GM21737 (cell line): ENCODE measurements around the gene KCNJ9.
"Not testable (repeated sequence)": the region's sequence is repeated elsewhere in the genome, so short reads cannot be mapped to it uniquely, and the experiment has no call there.

Experiments
- ATAC-seq: cut with Tn5 transposase; IDR thresholded peaks from one replicate; pipeline ENCODE4 v1.9.1; 2021; ENCODE audit warnings: mild to moderate bottlenecking, moderate library complexity; ENCODE audit not compliant: unreplicated experiment

Gene KCNJ9

DNA sequence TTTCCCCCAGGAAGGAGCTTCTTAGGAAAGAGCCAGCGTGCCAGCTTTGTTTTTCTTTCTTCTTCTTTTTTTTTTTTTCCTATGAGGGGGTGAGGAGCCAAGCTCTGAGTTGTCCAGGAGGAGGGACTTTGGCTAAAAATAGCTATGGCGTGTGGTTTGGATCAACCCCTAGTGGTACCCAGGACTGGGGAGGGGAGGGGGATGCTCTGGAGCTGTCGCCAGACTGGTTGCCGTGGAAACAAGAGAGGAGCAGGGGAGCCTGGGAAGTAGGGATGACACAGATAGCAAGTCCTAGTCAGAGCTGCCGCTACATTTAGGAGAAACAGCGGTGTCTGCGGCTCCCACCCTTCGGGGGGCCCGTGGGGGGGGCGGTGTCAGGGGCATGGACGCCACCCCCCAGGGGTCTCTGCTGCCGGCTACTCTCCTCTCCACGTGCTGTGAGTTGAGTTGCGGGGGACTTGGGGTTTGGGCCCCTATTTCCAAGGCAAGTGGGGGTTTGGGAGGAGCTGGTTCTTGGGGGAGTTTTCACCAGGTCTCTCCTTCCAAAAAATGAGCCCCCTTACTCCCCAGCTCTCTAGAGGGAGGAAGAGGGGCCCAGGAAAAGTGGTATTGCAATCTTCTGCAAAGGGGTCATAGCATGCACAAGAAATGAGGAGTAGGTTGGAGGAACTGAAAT is at the start of gene KCNJ9:
TSS of gene KCNJ9 (plus strand) at position 278 of the 676 bp plus-strand sequence. CDS start 2,493 bp downstream, outside the sequence.
- no peak for ATAC-seq

DNA sequence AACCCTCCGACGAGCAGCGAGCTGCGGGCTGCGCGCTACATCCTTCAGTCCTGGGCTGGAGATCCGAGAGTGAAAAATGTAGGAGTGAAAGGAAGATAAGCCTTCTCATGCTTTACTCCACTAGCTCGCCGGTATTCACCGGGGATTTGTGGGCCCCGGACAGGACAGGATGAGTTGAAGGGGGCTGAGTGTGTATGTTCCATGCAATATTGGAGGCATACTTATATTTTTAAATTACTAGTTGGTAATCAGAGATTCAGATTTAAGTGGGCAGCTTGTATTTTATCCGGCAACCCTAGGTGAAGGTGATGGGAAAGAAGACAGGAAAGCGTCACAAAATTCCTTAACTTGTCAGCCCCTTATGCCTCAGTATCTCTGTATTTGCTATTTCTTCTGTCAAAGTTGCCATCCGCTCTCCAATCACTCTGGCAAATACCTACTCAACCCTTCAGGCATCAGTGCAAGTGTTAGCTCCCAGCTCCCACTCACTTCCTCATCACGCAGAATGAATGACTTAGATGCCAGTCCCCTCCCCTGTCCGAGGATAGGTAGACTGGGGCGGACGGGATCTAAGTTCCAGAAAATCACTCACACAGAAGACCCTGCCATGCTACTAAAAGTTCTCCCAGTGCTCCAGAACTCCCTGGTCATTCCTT is 49.0 kb upstream of the KCNJ9 start:
- no peak for ATAC-seq

DNA sequence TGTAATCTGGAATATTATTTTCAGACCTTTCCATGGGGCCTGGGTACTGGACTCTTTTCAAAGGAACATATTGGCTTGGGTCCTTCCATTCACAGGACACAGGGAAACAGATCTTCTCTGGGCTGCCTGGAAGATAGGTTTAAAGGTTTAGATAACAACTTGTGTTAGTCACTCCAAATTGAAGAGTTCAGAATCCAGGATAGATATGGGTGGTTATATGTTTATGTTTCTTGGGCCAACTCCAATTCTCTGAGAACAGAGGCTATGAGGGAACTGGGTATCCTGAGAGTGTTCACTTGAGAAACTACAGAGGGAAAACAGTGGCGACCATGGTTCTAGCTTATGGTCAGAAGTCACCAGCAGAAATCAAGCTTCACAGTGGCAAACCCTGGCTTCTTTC is 40.9 kb upstream of the KCNJ9 start:
- no peak for ATAC-seq

GRCh38 chr1:160043543-160043942 is 37.8 kb upstream of the KCNJ9 start:
- no peak for ATAC-seq

- ATAC-seq = no peak
Observed at GRCh38 chr1:160045653-160046052, 35.7 kb upstream of the KCNJ9 start.

DNA sequence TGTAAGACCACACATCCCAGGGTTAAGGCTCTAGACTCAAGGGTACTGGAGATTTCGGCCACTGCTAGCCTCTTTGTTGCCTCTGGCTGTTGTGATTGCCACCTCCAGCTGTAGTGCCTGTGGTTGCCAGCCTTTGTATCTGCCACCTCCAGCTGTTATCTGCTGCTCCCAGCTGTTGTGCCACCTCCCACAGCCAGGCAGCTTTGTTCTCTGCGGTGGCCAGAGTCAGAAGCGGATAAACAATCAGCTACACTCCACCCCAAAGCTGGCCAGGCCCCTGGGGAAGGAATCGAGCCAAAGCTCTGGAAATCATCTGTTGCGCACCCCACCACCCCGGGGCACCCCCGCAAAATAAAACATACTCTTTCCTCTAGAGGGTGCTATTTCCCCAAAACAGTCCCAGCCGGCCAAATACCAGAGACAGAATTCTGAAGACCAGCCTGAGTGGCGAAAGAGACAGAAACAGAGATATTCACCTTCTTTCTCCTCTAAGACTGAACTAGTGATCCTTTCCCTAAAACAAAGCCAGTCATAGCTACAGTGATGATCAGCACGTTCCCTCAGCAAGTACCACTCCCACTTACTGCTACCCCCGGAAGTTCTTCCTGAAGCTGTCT is 34.7 kb upstream of the KCNJ9 start:
- no peak for ATAC-seq

DNA sequence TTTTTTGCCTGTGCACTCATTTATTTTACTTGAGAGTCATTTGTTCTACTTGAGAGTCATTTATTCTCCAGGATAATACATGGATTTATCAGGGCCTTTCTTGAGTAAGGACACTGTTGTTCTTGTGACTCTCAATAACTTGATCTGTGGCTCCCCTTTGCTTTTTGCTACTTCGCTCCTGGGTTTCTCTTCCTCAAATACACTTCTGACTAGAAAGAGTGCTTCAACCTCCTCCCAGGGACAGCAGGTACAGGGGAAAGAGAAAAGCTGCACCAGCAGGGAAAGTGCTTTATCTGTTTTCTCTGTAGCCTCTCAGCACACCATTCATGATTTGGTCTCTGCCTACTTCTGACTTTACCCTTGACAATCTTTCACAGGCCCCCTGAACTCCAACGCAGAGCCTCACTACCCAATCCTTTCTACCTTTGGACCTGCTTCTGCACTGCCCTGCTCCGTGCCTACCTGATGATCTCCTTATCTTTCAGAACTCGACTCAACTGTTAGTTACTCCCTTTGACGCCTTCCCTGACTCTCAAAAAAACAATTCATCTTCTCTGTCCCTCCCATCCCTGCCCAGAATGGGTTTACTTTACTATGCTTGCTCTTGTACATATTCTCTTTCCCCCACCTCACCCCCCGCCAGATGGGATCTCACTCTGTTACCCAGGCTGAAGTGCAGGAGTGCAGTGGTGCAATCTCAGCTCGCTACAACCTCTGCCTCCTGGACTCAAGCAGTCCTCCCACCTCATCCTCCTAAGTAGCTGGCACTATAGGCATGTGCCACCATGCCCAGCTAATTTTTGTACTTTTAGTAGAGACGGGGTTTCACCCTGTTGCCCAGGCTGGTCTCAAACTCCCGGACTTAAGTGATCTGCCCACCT is 34.0 kb upstream of the KCNJ9 start:
- no peak for ATAC-seq

GRCh38 chr1:160048335-160048734 is 33.0 kb upstream of the KCNJ9 start:
- ATAC-seq = no peak

DNA sequence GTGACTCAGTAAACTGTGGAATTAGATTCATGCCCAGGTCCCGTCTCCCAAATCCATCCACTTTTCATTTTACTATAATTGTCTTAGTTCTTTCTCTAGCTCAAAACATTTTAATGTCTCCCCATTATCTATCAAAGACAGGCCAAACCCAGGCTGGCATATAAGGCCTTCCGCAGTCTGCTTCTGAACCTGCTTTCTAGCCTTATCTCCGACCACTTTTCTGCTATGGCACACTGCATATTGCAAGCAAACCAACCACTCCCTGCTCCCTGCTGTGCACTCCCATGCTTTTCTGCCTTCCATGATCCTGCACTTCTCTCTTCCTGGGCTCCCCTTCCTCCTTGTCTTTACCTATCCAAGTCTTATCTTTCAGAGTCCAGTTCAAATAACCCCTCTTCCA is 32.2 kb upstream of the KCNJ9 start:
- no peak for ATAC-seq

DNA sequence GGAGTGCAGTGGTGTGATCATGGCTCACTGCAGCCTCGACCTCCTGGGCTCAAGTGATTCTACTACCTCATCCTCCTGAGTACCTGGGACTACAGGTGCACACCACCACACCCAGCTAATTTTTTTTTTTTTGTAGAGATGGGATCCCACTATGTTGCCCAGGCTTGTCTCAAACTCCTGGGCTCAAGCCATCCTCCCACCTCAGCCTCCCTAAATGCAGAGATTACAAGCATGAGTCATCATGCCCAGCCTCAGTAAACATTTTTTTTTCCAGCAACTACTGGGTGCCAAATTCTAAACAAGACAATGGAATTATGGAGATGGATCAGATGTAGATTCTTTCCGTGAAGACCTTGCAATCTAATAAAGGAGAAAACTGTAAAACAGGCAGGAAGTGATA is 31.2 kb upstream of the KCNJ9 start:
- not testable (repeated sequence) for ATAC-seq

DNA sequence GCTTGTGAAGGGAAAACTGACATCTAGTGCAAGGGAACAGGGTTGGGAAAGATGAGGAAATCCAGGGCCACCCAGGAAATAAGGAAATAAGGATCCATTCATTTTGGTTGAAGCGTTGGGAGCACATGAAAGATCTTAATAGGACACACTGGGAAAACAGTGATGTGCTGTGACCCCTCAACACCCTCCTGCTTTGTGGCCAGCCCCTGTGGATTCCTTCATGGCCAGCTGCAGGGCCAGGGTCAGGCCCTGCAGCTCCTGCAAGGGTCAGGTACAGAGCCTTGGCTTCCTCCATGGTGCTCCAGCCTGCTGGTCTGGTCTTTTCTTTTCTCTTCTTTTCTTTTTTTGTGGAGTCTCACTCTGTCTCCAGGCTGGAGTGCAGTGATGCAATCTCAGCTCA is 30.7 kb upstream of the KCNJ9 start:
- ATAC-seq = no peak

DNA sequence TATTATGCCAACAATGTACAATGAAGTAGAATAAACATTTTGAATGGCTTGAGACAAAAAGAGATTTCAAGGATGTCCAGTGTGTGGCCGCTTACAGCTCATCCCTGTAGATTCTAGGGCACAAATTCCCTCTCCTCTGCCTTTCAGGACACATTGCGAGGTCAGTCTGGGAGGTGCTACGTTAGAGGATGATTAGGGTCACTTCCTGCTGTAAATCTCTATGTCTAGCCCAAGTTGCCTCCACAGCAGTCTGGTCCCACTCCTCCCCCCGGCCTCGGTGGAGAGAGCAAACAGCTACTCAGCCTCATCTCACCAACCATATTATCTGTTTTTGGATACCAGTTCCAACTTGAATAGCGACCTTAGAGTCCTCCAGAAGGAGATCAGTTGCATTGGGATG is 28.4 kb upstream of the KCNJ9 start:
- no peak for ATAC-seq

DNA sequence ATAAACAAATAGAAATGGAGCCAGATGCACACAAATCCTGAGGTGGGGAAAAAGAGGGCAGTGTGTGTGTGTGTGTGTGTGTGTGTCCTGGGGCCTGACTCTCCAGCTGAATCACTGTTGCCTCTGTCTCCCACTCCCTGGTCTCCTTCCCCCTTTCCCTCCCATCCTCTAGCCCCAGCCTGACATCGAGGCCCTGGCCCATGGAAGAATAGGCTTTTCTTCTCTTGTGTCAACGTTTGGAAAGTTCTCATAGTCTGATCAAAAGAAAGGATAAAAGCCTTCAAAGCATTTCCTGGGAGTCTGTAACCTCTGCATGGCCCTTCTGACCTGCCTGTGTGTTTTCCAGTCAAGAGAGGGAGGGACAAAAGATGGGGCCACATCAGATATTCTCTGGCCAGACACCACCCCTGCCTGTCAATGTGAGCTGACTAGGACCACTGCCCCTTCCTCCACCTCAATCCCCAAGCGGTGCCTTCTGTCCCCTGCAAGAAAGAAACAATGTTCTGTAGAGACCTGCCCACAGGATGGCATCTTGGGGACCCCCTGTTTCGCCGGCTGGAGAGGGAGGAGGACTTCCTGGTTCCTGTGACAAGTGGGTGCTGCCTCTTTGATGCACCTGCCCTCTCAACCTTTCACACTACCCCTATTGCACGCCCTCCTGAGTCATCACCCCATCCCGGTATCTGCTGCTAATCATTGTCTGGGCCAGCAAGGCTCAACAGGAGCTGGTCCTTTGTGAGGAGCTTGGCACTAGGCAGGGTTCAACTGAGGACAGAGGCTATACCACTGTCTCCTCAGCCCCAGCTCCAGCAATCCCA is 27.6 kb upstream of the KCNJ9 start:
- ATAC-seq = no peak

- no peak for ATAC-seq
Observed at GRCh38 chr1:160056648-160057169, 24.6 kb upstream of the KCNJ9 start.

DNA sequence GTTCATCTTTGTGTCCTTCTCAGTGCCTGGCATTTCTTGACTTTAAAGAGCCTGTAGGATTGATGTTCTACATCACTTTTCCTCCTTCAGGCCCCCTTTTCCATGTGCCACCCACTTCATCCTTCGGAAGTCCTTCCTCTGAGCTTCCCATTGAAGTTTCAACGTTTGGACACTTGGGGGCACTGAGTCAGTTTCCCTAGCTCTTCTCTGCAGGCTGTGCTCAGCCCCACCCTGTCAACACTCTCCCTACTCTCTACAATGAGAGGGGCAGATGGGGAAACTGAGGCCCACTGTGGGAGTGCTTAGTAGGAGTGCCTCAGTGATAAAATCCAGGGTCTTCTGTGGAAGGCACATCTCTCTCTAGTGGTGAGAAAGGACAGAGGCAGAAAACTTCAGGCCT is 23.3 kb upstream of the KCNJ9 start:
- no peak for ATAC-seq

GRCh38 chr1:160061369-160062229 is 19.7 kb upstream of the KCNJ9 start:
- no peak for ATAC-seq

DNA sequence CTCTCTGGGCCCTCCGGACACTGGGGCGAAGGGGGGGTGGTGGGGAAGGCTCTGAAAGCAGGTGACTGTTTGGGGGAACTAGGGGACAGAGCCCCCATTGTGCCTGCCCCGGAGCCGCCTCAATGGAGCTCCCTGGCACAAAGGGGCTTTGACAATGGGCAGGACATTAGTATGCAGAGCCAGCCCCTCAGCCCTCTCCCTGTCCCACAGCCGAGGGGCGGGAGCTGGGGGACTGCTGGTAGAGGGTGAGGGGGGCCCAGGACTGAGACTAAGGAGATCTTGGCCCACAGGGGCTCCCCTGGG is 19.2 kb upstream of the KCNJ9 start:
- no peak for ATAC-seq

GRCh38 chr1:160063176-160063575 is 18.2 kb upstream of the KCNJ9 start:
- ATAC-seq = no peak

- no peak for ATAC-seq
Observed at GRCh38 chr1:160064164-160064563, 17.2 kb upstream of the KCNJ9 start.

GRCh38 chr1:160064746-160065145 is 16.6 kb upstream of the KCNJ9 start:
- ATAC-seq = no peak
